Smooth muscle cell (in vitro differentiated cells): ENCODE results near the gene JAG1. TPM values are rescaled to one million over a fixed set of nuclear protein-coding genes. Genes with fewer than 3 reads are reported as not detected.
A peak's percentile ranks its signal among the peaks of the same experiment; 100 is the strongest.

Source experiments
- DNase-seq: peaks from one replicate; lab custom pipeline; 2025; ENCODE audit not compliant: unreplicated experiment; lab: John Stamatoyannopoulos, UW
- H2AFZ ChIP-seq: fragments of 200-600 bp; sonication (generic); 2 replicates; pipeline ENCODE4 v1.6.0; 2016; ENCODE audit warnings: antibody characterized with exemption, low read depth, mild to moderate bottlenecking
- H3F3A ChIP-seq: fragments of 200-600 bp; sonication (generic); 2 replicates; pipeline ENCODE4 v1.6.0; 2017; ENCODE audit warnings: antibody characterized with exemption, low read depth
- H3K27ac ChIP-seq: fragments of 200-600 bp; sonication (generic); 2 replicates; pipeline ENCODE4 v1.5.1; 2016; ENCODE audit warnings: low read depth, mild to moderate bottlenecking
- H3K27me3 ChIP-seq: fragments of 200-600 bp; sonication (generic); 2 replicates; pipeline ENCODE4 v1.6.1; 2016; ENCODE audit warnings: low read depth, mild to moderate bottlenecking
- H3K36me3 ChIP-seq: fragments of 200-600 bp; sonication (generic); 2 replicates; pipeline ENCODE4 v1.5.1; 2016; ENCODE audit warnings: low read depth
- H3K4me1 ChIP-seq: fragments of 200-600 bp; sonication (generic); 2 replicates; pipeline ENCODE4 v1.5.1; 2016; ENCODE audit warnings: low read depth
- H3K4me2 ChIP-seq: fragments of 200-600 bp; sonication (generic); 2 replicates; pipeline ENCODE4 v1.6.0; 2016; ENCODE audit warnings: mild to moderate bottlenecking
- H3K4me3 ChIP-seq: fragments of 200-600 bp; sonication (generic); 2 replicates; pipeline ENCODE4 v1.5.1; 2016; ENCODE audit warnings: mild to moderate bottlenecking
- H3K79me2 ChIP-seq: fragments of 200-600 bp; sonication (generic); 2 replicates; pipeline ENCODE4 v1.6.0; 2016; ENCODE audit warnings: low read depth, mild to moderate bottlenecking
- H3K9ac ChIP-seq: fragments of 200-600 bp; sonication (generic); 2 replicates; pipeline ENCODE4 v1.6.0; 2016; ENCODE audit warnings: low read depth
- H3K9me3 ChIP-seq: fragments of 200-600 bp; sonication (generic); replicated peaks from 2 replicates; pipeline ENCODE4 v1.5.1; 2016; ENCODE audit warnings: low read depth
- H4K20me1 ChIP-seq: fragments of 200-600 bp; sonication (generic); 2 replicates; pipeline ENCODE4 v1.6.0; 2016; ENCODE audit warnings: low read depth
- WGBS: methylation state at CpG from one replicate; pipeline ENCODE4 v1.1.7; 2016; ENCODE audit warnings: low lambda C conversion rate; 5-methylcytosine and 5-hydroxymethylcytosine counted together
- polyA plus RNA-seq: library from polyadenylated mRNA; unstranded; fragments of >200 nt; fragmentation: Nextera tagmentation; extraction: Ambion mirVana; gene quantifications from 2 replicates; pipeline ENCODE4 v1.2.1, GENCODE V29; 2016
- total RNA-seq: library from RNA; depleted of rRNA; stranded (reverse); fragments of >200 nt; gene quantifications from 2 replicates; pipeline ENCODE4 v1.2.3, GENCODE V29; 2014
- TF ChIP-seq, protein P1 (sequence below): fragments of 200-600 bp; sonication (generic); IDR thresholded peaks from 2 replicates; pipeline ENCODE4 v1.5.1; 2017; ENCODE audit warnings: borderline replicate concordance, mild to moderate bottlenecking, antibody characterized with exemption; ENCODE audit not compliant: insufficient read depth, poor library complexity, severe bottlenecking

The JAG1 gene
- total and polyA plus RNA-seq, 2 experiments from 2014 or later: 45.0 to 126 TPM

- peaks cover 94% of the 10 kb centered on the region for H4K20me1 ChIP-seq
- no peak overlapping the region for H2AFZ ChIP-seq
- H3K27me3 ChIP-seq: no peaks in the 10 kb centered on the region
- peaks cover 94% of the 10 kb centered on the region for H3K79me2 ChIP-seq
- no peak overlapping the region for H3K4me3 ChIP-seq
- no peaks in the 10 kb centered on the region for H3K36me3 ChIP-seq
- peaks cover 71% of the 10 kb centered on the region for H3K4me1 ChIP-seq
- peak overlapping the region; percentile 95 for H3K4me2 ChIP-seq
- no peaks in the 10 kb centered on the region for H3F3A ChIP-seq
- no peaks in the 10 kb centered on the region for H3K9me3 ChIP-seq
- DNase-seq: no peak
- TF ChIP-seq, protein P1, sequence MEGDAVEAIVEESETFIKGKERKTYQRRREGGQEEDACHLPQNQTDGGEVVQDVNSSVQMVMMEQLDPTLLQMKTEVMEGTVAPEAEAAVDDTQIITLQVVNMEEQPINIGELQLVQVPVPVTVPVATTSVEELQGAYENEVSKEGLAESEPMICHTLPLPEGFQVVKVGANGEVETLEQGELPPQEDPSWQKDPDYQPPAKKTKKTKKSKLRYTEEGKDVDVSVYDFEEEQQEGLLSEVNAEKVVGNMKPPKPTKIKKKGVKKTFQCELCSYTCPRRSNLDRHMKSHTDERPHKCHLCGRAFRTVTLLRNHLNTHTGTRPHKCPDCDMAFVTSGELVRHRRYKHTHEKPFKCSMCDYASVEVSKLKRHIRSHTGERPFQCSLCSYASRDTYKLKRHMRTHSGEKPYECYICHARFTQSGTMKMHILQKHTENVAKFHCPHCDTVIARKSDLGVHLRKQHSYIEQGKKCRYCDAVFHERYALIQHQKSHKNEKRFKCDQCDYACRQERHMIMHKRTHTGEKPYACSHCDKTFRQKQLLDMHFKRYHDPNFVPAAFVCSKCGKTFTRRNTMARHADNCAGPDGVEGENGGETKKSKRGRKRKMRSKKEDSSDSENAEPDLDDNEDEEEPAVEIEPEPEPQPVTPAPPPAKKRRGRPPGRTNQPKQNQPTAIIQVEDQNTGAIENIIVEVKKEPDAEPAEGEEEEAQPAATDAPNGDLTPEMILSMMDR: no peak
- H3K27ac ChIP-seq: no peak overlapping the region
- WGBS: 83% methylated on average over 7 of the region's 7 CpGs
- no peak overlapping the region for H3K9ac ChIP-seq
Observed at GRCh38 chr20:10668677-10669368, 5.0 kb downstream of the JAG1 start.

GRCh38 chr20:10667560-10668167 lies 6.1 kb downstream of the JAG1 start:
- H3K4me2 ChIP-seq: no peak overlapping the region
- TF ChIP-seq, protein P1: no peak
- H3K27me3 ChIP-seq: no peaks in the 10 kb centered on the region
- H3K9ac ChIP-seq: no peak overlapping the region
- DNase-seq: no peak
- no peaks in the 10 kb centered on the region for H3K36me3 ChIP-seq
- no peak overlapping the region for H3K27ac ChIP-seq
- H3K9me3 ChIP-seq: no peaks in the 10 kb centered on the region
- peaks cover 77% of the 10 kb centered on the region for H3K4me1 ChIP-seq
- no peak overlapping the region for H2AFZ ChIP-seq
- no peak overlapping the region for H3K4me3 ChIP-seq
- WGBS: 84% methylated on average over 6 of the region's 6 CpGs
- peaks cover 100% of the 10 kb centered on the region for H4K20me1 ChIP-seq
- no peaks in the 10 kb centered on the region for H3F3A ChIP-seq
- H3K79me2 ChIP-seq: peaks cover 96% of the 10 kb centered on the region

- peak overlapping the region; percentile 50 for H3K27ac ChIP-seq
- H3K79me2 ChIP-seq: peaks cover 93% of the 10 kb centered on the region
- H3K9me3 ChIP-seq: no peaks in the 10 kb centered on the region
- no peaks in the 10 kb centered on the region for H3K27me3 ChIP-seq
- no peak overlapping the region for H3K4me3 ChIP-seq
- TF ChIP-seq, protein P1: no peak
- DNase-seq: no peak
- H4K20me1 ChIP-seq: peaks cover 100% of the 10 kb centered on the region
- 93% methylated on average over 21 of the region's 21 CpGs for WGBS
- H3K4me1 ChIP-seq: peaks cover 77% of the 10 kb centered on the region
- no peak overlapping the region for H2AFZ ChIP-seq
- H3K4me2 ChIP-seq: peak overlapping the region; percentile 32
- no peaks in the 10 kb centered on the region for H3F3A ChIP-seq
- no peaks in the 10 kb centered on the region for H3K36me3 ChIP-seq
- no peak overlapping the region for H3K9ac ChIP-seq
Observed at GRCh38 chr20:10667077-10667401, 6.8 kb downstream of the JAG1 start.
